Heart right ventricle (tissue), 16 donors: ENCODE measurements around the gene CALM3. TPM values are rescaled to one million over a fixed set of nuclear protein-coding genes. Genes with fewer than 3 reads are reported as not detected.

Source experiments
- ATAC-seq, 8 donors: fragments of 200-7000 bp; cut with Tn5 transposase; one replicate each; pipeline ENCODE4 v1.9.1; 2020; ENCODE audit warnings: mild to moderate bottlenecking in 8 of 8, moderate library complexity in 8 of 8, moderate number of reproducible peaks in 1 of 8
- DNase-seq, 2 donors: peaks; one replicate each; pipeline ENCODE4 v3.0.0-alpha.2; 2020
- H3K27ac ChIP-seq, 10 donors: fragments of 200-600 bp; sonication (generic) in 2 of 10; one replicate each; pipeline versions ENCODE4 v1.5.0 to v1.8.0; 2020 to 2022; ENCODE audit warnings: mild to moderate bottlenecking in 3 of 10
- H3K27me3 ChIP-seq, 7 donors: fragments of 200-600 bp; one replicate each; pipeline ENCODE4 v1.8.0; 2021 to 2022; ENCODE audit warnings: mild to moderate bottlenecking in 2 of 7
- H3K36me3 ChIP-seq, 9 donors: fragments of 200-600 bp; sonication (generic) in 1 of 9; one replicate each; pipeline versions ENCODE4 v1.5.0 to v1.8.0; 2020 to 2022; ENCODE audit warnings: mild to moderate bottlenecking in 2 of 9
- H3K4me1 ChIP-seq, 9 donors: fragments of 200-600 bp; sonication (generic) in 1 of 9; one replicate each; pipeline versions ENCODE4 v1.5.0 to v1.8.0; 2020 to 2022; ENCODE audit warnings: mild to moderate bottlenecking in 4 of 9
- H3K4me3 ChIP-seq, 10 donors: fragments of 200-600 bp; sonication (generic) in 2 of 10; one replicate each; pipeline versions ENCODE4 v1.5.0 to v1.8.0; 2020 to 2022; ENCODE audit warnings: mild to moderate bottlenecking in 7 of 10, moderate library complexity in 2 of 10
- H3K9me3 ChIP-seq, 11 donors: fragments of 200-600 bp in 10 of 11; sonication (generic) in 2 of 11; one replicate each; pipeline versions ENCODE4 v1.5.0 to v1.8.0; 2013 to 2022; ENCODE audit warnings: mild to moderate bottlenecking in 2 of 11, control low read depth in 1 of 11, moderate library complexity in 1 of 11
- CTCF ChIP-seq, 9 donors: fragments of 200-600 bp; sonication (generic) in 2 of 9; IDR thresholded peaks; one replicate each; pipeline versions ENCODE4 v1.5.0 to v1.8.0; 2021 to 2022; ENCODE audit warnings: antibody characterized with exemption in 9 of 9, mild to moderate bottlenecking in 5 of 9, moderate library complexity in 1 of 9
- WGBS, 2 donors: extraction: QIAGEN DNeasy Blood & Tissue Kit; methylation state at CpG; one replicate each; pipeline ENCODE4 v1.1.7; 2013; ENCODE audit warnings: inconsistent platforms in 1 of 2; 5-methylcytosine and 5-hydroxymethylcytosine counted together
- intact Hi-C, 10 donors: fragments of 100-400 bp; cut with DNase I; formaldehyde crosslinking; loops; one replicate each; pipeline versions ENCODE4 v1.11.1 to v1.14.2; 2022
- long read RNA-seq, 3 donors: library from polyadenylated mRNA; unstranded; transcript quantifications; one replicate each; pipeline ENCODE4 v2.0.0, GENCODE V29; 2020 to 2021
- polyA plus RNA-seq, 2 donors: library from polyadenylated mRNA; stranded (reverse); fragments of 200-250 nt; gene quantifications; one replicate each; pipeline ENCODE4 v1.2.3, GENCODE V29; 2013
- total RNA-seq, 10 donors: library from RNA; stranded (reverse); fragmentation: NEBNext Ultra II Directional in 3 of 10; extraction: Animal tissue kit (Norgen Biotek cat#: 25700) in 3 of 10; gene quantifications; one replicate each; pipeline versions ENCODE4 v1.2.1 to v1.2.4, GENCODE V29; 2021 to 2023
- donor health status: Arrhythmogenic right ventricular cardiomyopathy.
- donor health status: ischemic (EF 13 %, LVEDD 7.1; RV severe dilation, severe dysfunction).
- donor health status: healthy with polysubstance abuse.
- donor health status: DM: no; HTN: yes; CAD: no.
- donor health status: DM: no; HTN: no; CAD: no.
- donor health status: ischemic (EF 25% LVEDD 6.9; RV normal size, moderate dysfunction).
- donor health status: ischemic (EF 25% LVEDD 5.7; RV mildly dilated, moderate dysfunction).
- donor health status: healthy.
- donor health status: DM: yes; HTN: yes; CAD: no.
- donor health status: Ischemic cardiomyopathy.
- donor health status: ischemic (EF 35%, LVEDD 5.7; RV mildly dilated, moderate dysfunction).
- donor health status: nonischemic (EF 11% LVEDD 7.7; RV severe dilation, severe dysfunction).
- donor health status: DM: yes; HTN: yes; CAD: no.
- donor health status: PGD.
- donor health status: ischemic (EF 29% LVEDD 5.4; RV normal size, mild dysfunction).
- donor health status: nonischemic (EF 23%, LVEDD 6.1; RV moderate dilation, normal function).

Gene CALM3
- total RNA-seq (100 to 1,000 TPM; 214 to 488 (median 287) TPM), polyA plus RNA-seq (100 to 1,000 TPM; 304 to 370 TPM)
- long read RNA-seq, donor 1, transcript CALM3-207 (4 exons, 721 nt), result minor isoform, 7 of 270 reads
- long read RNA-seq, donor 1, transcript CALM3-201 (6 exons, 2,289 nt), result major isoform, 196 of 270 reads
- long read RNA-seq, donor 1, partial matches to known transcripts, result 7 of 270 reads
- long read RNA-seq, donor 1, other reads (novel, unspliced or antisense), result 58 of 270 reads
- long read RNA-seq, donor 2, transcript CALM3-201 (6 exons, 2,289 nt), result major isoform, 171 of 231 reads
- long read RNA-seq, donor 2, partial matches to known transcripts, result 54 of 231 reads
- long read RNA-seq, donor 2, other reads (novel, unspliced or antisense), result 2 of 231 reads
- long read RNA-seq, donor 3, transcript CALM3-201 (6 exons, 2,289 nt), result major isoform, 103 of 128 reads
- long read RNA-seq, donor 3, partial matches to known transcripts, result 5 of 128 reads
- long read RNA-seq, donor 3, other reads (novel, unspliced or antisense), result 16 of 128 reads

DNA sequence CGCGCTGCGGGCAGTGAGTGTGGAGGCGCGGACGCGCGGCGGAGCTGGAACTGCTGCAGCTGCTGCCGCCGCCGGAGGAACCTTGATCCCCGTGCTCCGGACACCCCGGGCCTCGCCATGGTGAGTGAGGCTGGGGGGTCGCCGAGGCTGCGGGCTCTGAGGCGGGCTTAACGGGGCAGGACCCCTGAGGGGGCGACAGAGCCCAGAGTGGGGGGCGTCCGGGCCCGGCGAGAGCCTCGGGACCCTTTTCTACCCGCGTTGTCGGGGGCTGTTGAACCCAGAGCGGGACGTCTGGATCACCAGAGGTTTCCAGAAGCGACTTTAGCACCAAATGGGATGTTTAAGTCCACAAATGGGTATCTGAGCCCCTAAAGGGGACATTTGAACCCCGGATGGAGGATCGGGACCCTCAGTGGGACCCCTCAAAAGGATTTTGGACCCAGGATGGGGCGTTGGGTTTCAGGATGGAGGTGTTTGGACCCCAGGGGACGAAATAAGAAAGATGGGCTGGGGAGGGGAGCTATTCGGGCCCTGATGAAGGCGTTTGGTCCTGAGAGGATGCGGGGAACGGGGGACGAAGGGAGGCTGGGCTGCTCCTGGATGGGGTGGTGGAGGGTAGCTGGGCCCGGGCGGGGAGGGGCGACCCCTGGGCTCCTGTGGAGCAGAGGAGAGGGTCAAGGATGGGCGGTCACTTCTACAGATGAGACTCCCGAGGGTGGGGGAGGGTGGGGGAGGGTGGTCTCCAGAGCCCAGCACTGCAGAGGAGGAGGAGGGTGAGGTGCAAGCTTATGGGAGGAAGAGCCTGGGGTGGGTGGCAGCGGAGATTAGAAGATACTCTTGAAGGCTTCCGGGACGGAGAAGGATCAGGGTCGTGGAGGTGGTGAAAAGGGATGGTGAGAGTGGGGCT lies at the start of gene CALM3:
CALM3 (plus strand) TSS at position 13 of the 907 bp plus-strand sequence; CDS start at position 118, 105 bp downstream.
- peak within 1 kb of the TSS; percentile 84 to 100 (median 99) for H3K27ac ChIP-seq
- TF ChIP-seq CTCF (IDR thresholded peaks at IDR 0.05), result no peak
- ATAC-seq (peak in 2 of 8 donors; percentile 12 to 22), DNase-seq (no peak)
- peaks cover 0 to 23% (median 11%) of the 10 kb centered on the region in 11 donors for H3K9me3 ChIP-seq
- H3K4me1 ChIP-seq, result peaks cover 21 to 49% (median 42%) of the 10 kb centered on the region in 9 donors
- peaks cover 0 to 20% (median 10%) of the 10 kb centered on the region in 9 donors for H3K36me3 ChIP-seq
- intact Hi-C loops, result loop anchor here in 1 of 10 donors (5.0 kb wide), 1 partner anchor 146 kb away; the partner anchor contains the start of genes FKRP and STRN4
- H3K4me3 ChIP-seq, result peak within 1 kb of the TSS; percentile 83 to 100 (median 100)
- H3K27me3 ChIP-seq, result no peaks in the 10 kb centered on the region
- WGBS, 2 donors, result 1% methylated on average over 49 to 51 of the region's 51 CpGs

DNA sequence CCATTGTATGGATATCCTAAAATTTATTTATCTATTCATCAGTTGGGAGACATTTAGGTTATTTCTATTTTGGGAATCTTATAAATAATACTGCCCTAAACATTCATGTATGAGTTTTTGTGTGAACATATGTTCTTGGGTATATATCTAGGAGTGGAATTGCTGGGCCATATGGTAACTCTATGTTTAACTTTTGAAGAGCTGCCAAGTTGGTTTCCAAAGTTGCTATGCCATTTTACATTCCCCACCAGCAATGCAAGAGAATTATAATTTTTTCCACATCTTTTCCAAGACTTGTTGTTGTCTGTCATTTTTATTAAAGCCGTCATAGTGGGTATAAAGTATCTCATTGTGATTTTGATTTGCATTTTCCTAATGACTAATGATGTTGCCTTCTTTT lies 48.2 kb upstream of the CALM3 start:
- Histone ChIP-seq H3K36me3 (no peaks in the 10 kb centered on the region), H3K4me3 (no peak overlapping the region), H3K27ac (no peak overlapping the region), H3K4me1 (peaks cover 0 to 18% (median 0%) of the 10 kb centered on the region in 9 donors), H3K9me3 (peaks cover 0 to 50% (median 10%) of the 10 kb centered on the region in 11 donors), H3K27me3 (no peaks in the 10 kb centered on the region)
- no peak for DNase-seq
- intact Hi-C loops, result no loop called here
- ATAC-seq, result no peak
- WGBS, 2 donors, result 91 to 95% methylated on average over 1 of the region's 1 CpG
- TF ChIP-seq CTCF (IDR thresholded peaks at IDR 0.05), result no peak

DNA sequence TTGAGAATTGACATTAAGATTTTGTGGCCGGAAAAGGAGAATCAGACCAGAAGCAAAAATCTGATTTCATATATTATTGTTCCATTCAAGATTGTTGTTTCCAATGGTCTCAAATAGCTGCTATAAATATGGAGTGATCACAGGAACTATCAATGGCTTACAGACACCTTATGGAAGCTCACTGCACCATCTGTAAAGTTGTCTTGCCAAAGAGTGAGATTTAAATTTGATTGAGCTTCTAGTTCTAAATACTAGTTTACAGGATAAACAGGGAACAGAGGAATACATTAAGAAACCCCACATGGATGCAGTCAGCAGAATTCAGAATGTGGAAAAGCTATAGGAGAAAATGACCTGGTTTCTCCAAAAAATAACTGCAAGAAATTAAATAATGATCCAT lies 47.0 kb upstream of the CALM3 start:
- Histone ChIP-seq H3K9me3 (peaks cover 0 to 47% (median 10%) of the 10 kb centered on the region in 11 donors), H3K27ac (no peak overlapping the region), H3K27me3 (no peaks in the 10 kb centered on the region), H3K4me3 (no peak overlapping the region), H3K36me3 (no peaks in the 10 kb centered on the region), H3K4me1 (peaks cover 0 to 18% (median 0%) of the 10 kb centered on the region in 9 donors)
- TF ChIP-seq CTCF (IDR thresholded peaks at IDR 0.05), result no peak
- WGBS, 2 donors, result 97 to 98% methylated on average over 1 of the region's 1 CpG
- intact Hi-C loops, result no loop called here
- DNase-seq, result no peak
- no peak for ATAC-seq
